GM19240 (cell line): Measurements from ENCODE around the gene HPCAL1.
"Not testable (repeated sequence)": the region's sequence is repeated elsewhere in the genome, so short reads cannot be mapped to it uniquely, and the experiment has no call there.

Experiments
- DNase-seq: peaks from one replicate; pipeline ENCODE4 v3.0.0; 2011; ENCODE audit warnings: low spot score; ENCODE audit not compliant: insufficient read length

HPCAL1 gene

DNA sequence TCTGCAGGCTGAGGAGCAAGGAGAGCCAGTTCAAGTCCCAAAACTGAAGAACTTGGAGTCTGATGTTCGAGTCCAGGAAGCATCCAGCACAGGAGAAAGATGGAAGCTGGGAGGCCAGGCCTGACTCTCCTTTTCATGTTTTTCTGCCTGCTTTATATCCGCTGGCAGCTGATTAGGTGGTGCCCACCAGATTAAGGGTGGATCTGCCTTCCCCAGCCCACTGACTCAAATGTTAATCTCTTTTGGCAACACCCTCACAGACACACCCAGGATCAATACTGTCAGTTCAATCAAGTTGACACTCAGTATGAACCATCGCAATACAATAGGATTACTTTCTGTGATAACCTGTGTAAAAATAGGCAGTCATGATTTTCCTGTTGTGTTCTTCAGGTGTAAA, 154.5 kb downstream of the HPCAL1 start:
- not testable (repeated sequence) for DNase-seq

DNA sequence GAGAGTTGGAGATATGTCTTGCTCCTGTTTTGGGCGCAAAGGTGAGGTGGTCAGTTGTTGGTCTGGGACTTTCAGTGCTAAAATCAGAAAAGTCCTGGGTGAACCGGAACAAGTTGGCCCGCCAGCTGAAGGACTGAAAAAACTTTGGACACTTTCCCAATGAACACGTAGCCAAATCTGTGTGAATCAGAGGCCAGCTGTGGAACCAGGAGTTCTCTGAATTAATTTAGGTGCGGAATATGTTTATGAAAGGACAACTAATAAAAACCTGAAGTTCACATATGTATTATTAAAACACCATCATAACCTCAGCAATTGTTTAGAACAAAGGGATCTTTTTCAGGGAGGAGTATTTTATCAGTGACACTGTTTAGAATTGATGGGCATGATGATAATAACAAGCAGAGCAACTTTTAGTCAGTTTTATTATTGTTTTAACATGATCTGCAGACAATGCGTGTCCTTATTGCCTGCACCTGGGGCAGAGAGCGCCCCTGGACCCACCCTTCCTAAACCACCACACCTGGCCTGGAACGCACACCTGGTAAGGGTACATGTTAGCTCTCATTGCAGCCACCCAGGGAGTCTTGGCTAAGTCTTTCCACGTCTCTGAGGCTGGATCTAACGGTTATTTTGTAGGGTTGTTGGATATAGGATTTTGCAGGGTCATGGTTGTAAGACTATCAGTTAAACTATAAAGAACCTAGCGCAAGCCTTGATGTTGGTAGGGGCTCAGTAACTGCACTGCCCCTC, 155.3 kb downstream of the HPCAL1 start:
- no peak for DNase-seq

- no peak for DNase-seq
Measured at GRCh38 chr2:10460366-10460796, 157.7 kb downstream of the HPCAL1 start.

DNA sequence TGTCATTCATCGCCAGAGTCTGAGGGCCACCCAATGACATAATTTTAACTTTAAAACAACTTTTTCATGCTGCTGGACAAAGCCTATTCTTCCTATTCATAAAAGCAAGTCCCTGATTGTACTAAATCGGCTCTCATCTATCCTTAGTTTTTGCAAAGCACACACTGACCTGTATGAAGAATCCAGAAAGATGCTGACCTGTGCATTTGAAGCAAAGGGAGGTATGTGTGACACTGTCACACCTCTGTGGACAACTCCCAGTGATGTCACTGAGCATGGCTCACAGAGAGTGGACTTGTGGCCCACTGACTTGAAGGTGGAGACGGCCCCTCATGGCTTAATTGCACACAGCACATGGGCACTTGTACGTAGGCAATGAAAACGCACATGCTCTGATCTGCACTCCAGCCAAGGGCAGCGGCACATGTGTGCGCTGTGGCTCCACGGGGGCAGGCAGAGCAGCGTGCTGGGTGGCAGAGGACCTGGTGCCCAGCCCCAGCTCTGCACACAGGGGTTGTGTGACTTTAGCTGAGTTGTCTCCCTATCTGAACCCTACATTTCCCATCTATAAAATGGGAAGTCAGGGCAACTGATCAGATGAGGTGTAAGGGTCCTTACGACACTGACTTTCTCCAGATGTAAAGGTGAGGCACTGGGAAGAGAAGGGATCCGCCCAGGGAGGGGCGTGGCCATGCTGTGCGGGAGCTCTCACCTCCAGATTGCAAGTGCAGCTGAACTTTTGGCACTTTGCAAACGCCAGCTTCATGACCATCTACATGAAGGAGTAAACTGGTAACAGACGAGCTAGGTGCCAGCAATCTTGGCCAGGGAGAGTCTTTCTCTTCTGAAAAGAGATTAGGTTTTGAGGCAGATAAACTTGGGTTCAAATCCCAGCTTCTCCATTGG, 159.7 kb downstream of the HPCAL1 start:
- no peak for DNase-seq

DNA sequence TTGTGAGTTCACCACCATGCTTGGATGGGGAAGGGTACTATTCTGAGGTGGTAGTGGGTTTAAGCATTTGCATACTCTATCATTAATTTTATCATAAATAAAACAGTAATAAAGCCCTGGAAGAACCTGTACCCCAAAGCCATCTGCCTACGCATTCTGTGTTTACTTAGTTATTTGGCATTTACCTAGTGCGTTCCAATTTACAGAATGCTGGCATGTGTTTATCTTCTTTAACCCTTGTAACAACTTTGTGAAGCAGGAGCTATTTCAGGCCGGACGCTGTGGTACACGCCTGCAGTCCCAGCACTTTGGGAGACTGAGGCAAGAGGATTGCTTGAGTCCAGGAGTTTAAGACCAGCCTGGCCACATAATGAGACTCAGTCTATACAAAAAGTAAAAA, 163.2 kb downstream of the HPCAL1 start:
- no peak for DNase-seq

- no peak for DNase-seq
Measured at GRCh38 chr2:10466801-10467200, 164.1 kb downstream of the HPCAL1 start.

DNA sequence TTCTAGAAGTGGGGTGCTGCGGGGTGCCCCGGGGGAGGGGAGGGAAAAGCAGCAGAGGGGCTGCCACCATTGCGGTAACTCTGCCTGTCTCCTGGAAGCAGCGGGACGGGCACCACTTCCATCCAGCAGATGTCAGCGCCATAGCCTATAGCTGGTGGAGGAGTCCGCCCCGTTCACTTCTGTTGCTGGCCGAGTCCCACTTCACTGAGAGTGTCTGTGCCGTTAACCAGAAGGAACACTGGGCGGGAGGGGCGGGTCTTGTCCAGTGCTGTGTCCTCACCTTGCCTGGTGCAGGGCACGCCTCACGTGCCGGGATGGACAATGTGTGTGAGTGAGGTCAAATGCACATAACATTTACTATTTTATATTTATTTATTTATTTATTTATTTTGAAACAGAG, 164.7 kb downstream of the HPCAL1 start:
- DNase-seq = no peak

DNA sequence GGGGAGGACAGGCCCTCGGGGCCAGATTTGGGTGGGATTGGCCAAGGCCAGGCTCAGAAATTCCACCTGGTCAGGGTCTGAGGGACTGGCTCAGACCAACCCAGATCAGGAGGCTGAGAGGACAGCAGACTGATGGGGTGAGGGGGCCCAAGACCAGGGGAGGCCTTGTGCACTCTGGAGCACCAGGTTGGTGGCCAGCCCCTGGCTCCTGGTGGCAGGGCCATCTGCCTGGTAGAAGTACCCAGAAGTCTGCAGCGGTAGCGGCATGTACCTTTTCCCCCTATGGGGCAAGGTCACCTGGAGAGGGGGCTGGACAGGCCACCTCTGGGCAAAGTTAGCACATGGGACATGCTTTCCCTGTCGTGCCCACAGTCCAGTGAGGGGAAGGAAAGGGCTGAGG, 166.6 kb downstream of the HPCAL1 start:
- no peak for DNase-seq

DNA sequence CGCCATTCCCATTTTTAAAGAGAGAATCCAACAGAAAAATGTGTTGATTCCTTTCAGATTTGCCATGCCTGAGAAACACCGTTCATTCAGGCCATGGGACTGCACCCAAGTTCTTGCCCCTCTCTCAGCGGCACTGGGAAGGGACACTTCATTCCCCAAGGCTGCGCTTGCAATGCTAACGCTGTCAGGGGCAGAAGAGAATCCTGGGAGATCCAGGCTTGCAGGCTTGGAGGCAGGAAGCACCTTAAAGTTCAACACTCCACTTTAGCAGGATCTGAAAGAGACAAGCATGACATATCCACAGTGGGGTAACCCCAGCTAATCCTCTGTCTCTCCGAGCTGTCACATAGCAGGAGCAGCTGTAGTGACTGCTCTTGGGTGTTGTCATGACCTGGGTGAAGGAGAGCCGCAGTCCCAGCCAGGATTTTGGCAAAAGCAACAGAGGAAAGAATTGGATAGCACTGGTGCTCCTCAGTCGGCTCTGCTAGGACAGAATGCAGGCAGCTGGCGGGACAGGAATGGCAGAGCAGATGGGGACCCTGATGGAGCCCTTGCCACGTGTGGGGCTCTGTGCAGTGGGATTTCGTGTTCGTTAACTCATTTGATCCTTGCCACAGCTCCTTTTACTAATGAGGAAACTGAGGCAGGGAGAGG, 167.4 kb downstream of the HPCAL1 start:
- no peak for DNase-seq

DNA sequence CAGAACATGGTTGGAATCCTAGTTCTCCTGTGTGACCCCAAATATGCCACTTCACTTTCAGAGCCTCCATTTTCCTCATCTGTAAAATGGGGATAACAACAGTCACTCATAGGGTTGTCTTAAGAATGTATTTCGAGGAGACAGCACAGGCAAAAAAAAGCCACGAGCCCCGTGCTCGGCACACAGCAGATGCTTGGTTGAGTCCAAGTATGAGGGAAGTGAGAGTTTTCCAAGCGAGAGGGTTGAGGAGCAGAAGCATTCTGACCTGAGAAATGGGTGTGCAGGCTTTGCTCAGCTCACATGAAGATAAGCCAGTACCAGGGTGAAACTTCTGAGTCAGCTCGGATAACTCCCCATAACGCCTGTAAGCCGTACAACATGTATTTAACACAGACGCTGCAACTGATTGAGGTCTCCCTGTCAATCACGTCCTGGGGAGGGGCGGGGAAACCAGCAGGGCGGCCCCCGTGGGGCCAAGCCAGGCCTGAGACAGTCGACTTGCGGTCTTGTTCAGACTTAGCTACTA, 168.4 kb downstream of the HPCAL1 start:
- no peak for DNase-seq

GRCh38 chr2:10471955-10472354, 169.3 kb downstream of the HPCAL1 start:
- DNase-seq = no peak

- DNase-seq = no peak
Measured at GRCh38 chr2:10473121-10473756, 170.5 kb downstream of the HPCAL1 start.

DNA sequence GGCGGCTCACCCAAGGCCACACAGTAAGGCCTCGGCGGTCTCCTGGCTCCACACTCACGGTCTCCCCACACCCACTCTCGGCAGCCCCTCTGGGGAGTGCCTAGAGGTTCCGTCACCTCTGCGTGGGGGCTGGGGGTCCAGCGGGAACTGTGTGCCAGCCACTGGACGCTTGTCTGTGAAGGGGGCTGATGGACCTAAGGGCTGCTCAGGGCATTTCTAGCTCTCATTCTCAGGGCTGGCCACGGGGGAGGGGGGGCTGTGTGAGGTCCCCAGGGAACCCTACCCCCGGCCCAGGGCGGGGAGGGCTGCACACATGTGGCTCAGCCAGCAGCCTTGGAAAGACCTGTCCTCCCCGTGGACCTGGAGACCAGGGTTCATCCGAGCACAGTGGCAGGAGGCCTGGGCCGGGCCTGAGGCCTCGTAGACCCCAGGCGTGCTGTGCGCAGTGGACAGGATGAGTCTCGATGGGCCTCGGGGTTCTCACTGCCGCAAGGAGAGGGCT, 172.6 kb downstream of the HPCAL1 start:
- DNase-seq = no peak

GRCh38 chr2:10475811-10476660, 173.3 kb downstream of the HPCAL1 start:
- no peak for DNase-seq

DNA sequence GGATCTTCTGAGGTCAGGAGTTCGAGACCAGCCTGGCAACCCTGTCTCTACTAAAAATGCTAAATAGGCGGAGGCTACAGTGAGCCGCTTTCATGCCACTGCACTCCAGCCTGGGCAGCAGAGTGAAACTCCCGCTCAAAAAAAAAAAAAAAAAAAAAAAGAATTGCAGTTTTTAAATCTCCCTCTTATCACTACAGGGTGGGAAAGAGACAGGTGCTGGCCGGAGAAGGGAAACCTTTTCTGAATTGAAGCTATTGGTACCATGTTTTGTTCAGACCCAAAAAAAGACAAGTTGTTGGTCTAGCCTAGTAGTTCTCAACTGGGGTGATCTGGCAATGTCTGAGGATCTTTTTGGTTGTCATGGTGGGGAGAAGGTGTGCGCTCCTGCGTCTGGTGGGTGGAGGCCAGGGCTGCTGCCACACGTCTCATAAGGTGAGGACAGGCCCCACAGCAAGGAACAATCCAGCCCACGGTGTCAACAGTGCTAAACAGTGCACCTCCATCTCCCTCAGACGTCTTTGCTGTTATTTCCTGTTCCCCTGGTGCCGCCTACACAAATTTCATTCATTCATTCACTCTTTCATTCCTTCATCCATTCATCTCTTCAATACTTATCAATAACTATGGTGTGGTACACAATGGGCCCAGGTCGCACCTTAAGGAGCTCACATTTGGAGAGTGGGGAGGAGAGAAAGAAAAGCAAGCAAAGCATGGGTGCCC, 174.2 kb downstream of the HPCAL1 start:
- no peak for DNase-seq
